Measurements from ENCODE around the gene RNASEH2C.

GRCh38 chr11:65722261-65722660 lies 1.7 kb upstream of the RNASEH2C start:
- TF ChIP-seq CTCF (IDR thresholded peaks at IDR 0.05) (no peak), POLR2A (IDR thresholded peaks at IDR 0.05) (no peak)
